Activated CD4-positive, alpha-beta T cell treated with anti-CD3 and anti-CD28 coated beads for 1 hour (primary cell): Measurements from ENCODE around the gene SLC22A15.
"Not testable (repeated sequence)": the region's sequence is repeated elsewhere in the genome, so short reads cannot be mapped to it uniquely, and the experiment has no call there.

ENCODE experiments used
- DNase-seq: peaks from one replicate; pipeline ENCODE4 v3.0.0-alpha.2; 2020

SLC22A15 gene

GRCh38 chr1:115976062-115976920 is at the start of gene SLC22A15:
Gene SLC22A15, plus strand, starts transcription at chr1:115976513. Its CDS starts 115 bp downstream, at chr1:115976628.
- no peak for DNase-seq

GRCh38 chr1:115927971-115928370 is 48.3 kb upstream of the SLC22A15 start:
- no peak for DNase-seq

GRCh38 chr1:115929881-115930280 is 46.4 kb upstream of the SLC22A15 start:
- DNase-seq = no peak

GRCh38 chr1:115933625-115934024 is 42.7 kb upstream of the SLC22A15 start:
- no peak for DNase-seq

- DNase-seq = no peak
Measured at GRCh38 chr1:115939455-115939854, 36.9 kb upstream of the SLC22A15 start.

GRCh38 chr1:115946116-115946515 is 30.2 kb upstream of the SLC22A15 start:
- DNase-seq = no peak

- DNase-seq = no peak
Measured at GRCh38 chr1:115949156-115949555, 27.2 kb upstream of the SLC22A15 start.

GRCh38 chr1:115951560-115951959 is 24.8 kb upstream of the SLC22A15 start:
- DNase-seq = no peak

GRCh38 chr1:115952547-115952946 is 23.8 kb upstream of the SLC22A15 start:
- no peak for DNase-seq

- DNase-seq = no peak
Measured at GRCh38 chr1:115953180-115953579, 23.1 kb upstream of the SLC22A15 start.

- DNase-seq = no peak
Measured at GRCh38 chr1:115954684-115955083, 21.6 kb upstream of the SLC22A15 start.

GRCh38 chr1:115955228-115955627 is 21.1 kb upstream of the SLC22A15 start:
- no peak for DNase-seq

GRCh38 chr1:115958866-115959265 is 17.4 kb upstream of the SLC22A15 start:
- DNase-seq = no peak

GRCh38 chr1:115969509-115969908 is 6.8 kb upstream of the SLC22A15 start:
- DNase-seq = no peak

- not testable (repeated sequence) for DNase-seq
Measured at GRCh38 chr1:115971778-115972177, 4.5 kb upstream of the SLC22A15 start.

- DNase-seq = no peak
Measured at GRCh38 chr1:115973154-115973553, 3.2 kb upstream of the SLC22A15 start.

- no peak for DNase-seq
Measured at GRCh38 chr1:115975569-115976061, 698 bp upstream of the SLC22A15 start.

GRCh38 chr1:115976921-115977498 is 697 bp downstream of the SLC22A15 start:
- no peak for DNase-seq

GRCh38 chr1:115977499-115978258 is 1.4 kb downstream of the SLC22A15 start:
- no peak for DNase-seq

GRCh38 chr1:115978292-115978941 is 2.1 kb downstream of the SLC22A15 start:
- no peak for DNase-seq

- DNase-seq = no peak
Measured at GRCh38 chr1:115980156-115980555, 3.8 kb downstream of the SLC22A15 start.

GRCh38 chr1:115980998-115981993 is 5.0 kb downstream of the SLC22A15 start:
- no peak for DNase-seq
